IMR-90 (cell line): ENCODE results near the gene ASPG. TPM values are rescaled to one million over a fixed set of nuclear protein-coding genes. Genes with fewer than 3 reads are reported as not detected.

Experiments
- ATAC-seq: fragments of 200-7000 bp; cut with Tn5 transposase; 2 replicates; pipeline ENCODE4 v1.9.1; 2020; ENCODE audit warnings: low read depth, mild to moderate bottlenecking, moderate library complexity
- BruUV-seq: library from RNA; stranded (reverse); fragments of 400-500 nt; replicated peaks from 2 replicates; lab custom pipeline; 2021; lab: Mats Ljungman, UMichigan
- CTCF ChIA-PET: fragments of 300-600 bp; formaldehyde crosslinking; extraction: SDS; loops from one replicate; lab custom pipeline; 2021; ENCODE audit warnings: antibody characterized with exemption; lab: Yijun Ruan, JAX
- POLR2A ChIA-PET: fragments of 300-600 bp; sonication (Branson Sonifier 250); formaldehyde crosslinking; loops from one replicate; lab custom pipeline; 2022; ENCODE audit warnings: antibody characterized with exemption; ENCODE audit not compliant: unreplicated experiment; lab: Charles Lee
- DNase-seq: peaks from one replicate; pipeline ENCODE4 v3.0.0; 2013
- H2AFZ ChIP-seq: replicated peaks from 2 replicates; pipeline ENCODE3; 2013; ENCODE audit warnings: low read length, mild to moderate bottlenecking; ENCODE audit not compliant: poor library complexity
- H2AK5ac ChIP-seq: 2 replicates; pipeline ENCODE4 v1.6.1; 2013; ENCODE audit warnings: low read depth, low read length, inconsistent platforms
- H2AK9ac ChIP-seq: replicated peaks from 2 replicates; pipeline ENCODE3; 2013; ENCODE audit warnings: mild to moderate bottlenecking, low read depth, low read length, moderate library complexity; ENCODE audit not compliant: poor library complexity
- H2BK120ac ChIP-seq: 2 replicates; pipeline ENCODE4 v1.6.1; 2013; ENCODE audit warnings: low read depth, low read length, inconsistent platforms
- H2BK15ac ChIP-seq: 3 replicates; pipeline ENCODE4 v1.6.1; 2013; ENCODE audit warnings: low read depth, low read length, inconsistent platforms
- H2BK20ac ChIP-seq: 2 replicates; pipeline ENCODE4 v1.6.1; 2013; ENCODE audit warnings: low read depth, mild to moderate bottlenecking, inconsistent platforms, low read length, moderate library complexity
- H2BK5ac ChIP-seq: 2 replicates; pipeline ENCODE4 v1.6.1; 2013; ENCODE audit warnings: mild to moderate bottlenecking, low read depth, low read length, inconsistent platforms; ENCODE audit not compliant: poor library complexity, severe bottlenecking
- H3K14ac ChIP-seq: replicated peaks from 2 replicates; pipeline ENCODE4 v1.6.1; 2013; ENCODE audit warnings: low read depth, low read length, inconsistent platforms
- H3K18ac ChIP-seq: 2 replicates; pipeline ENCODE4 v1.6.1; 2013; ENCODE audit warnings: low read depth, low read length, control low read depth
- H3K23ac ChIP-seq: 2 replicates; pipeline ENCODE4 v1.6.1; 2013; ENCODE audit warnings: low read depth, low read length, inconsistent platforms
- H3K27ac ChIP-seq: 2 replicates; pipeline ENCODE4 v1.5.1; 2013; ENCODE audit warnings: mild to moderate bottlenecking, control low read depth, low read length; ENCODE audit not compliant: insufficient read depth
- H3K27me3 ChIP-seq: 2 replicates; pipeline ENCODE4 v1.6.1; 2013; ENCODE audit warnings: low read length; ENCODE audit not compliant: control insufficient read depth, insufficient read depth
- H3K36me3 ChIP-seq: 2 replicates; pipeline ENCODE4 v1.6.1; 2013; ENCODE audit warnings: low read length, mixed read lengths; ENCODE audit not compliant: control insufficient read depth, insufficient read depth
- H3K4ac ChIP-seq: 2 replicates; pipeline ENCODE4 v1.6.1; 2013; ENCODE audit warnings: low read depth, low read length, inconsistent platforms
- H3K4me1 ChIP-seq: 2 replicates; pipeline ENCODE4 v1.6.1; 2013; ENCODE audit warnings: low read length, mixed read lengths; ENCODE audit not compliant: control insufficient read depth, insufficient read depth
- H3K4me2 ChIP-seq: 2 replicates; pipeline ENCODE4 v1.6.1; 2013; ENCODE audit warnings: low read depth, mild to moderate bottlenecking, control low read depth, low read length, moderate library complexity
- H3K4me3 ChIP-seq: 2 replicates; pipeline ENCODE4 v1.5.1; 2013; ENCODE audit warnings: low read depth, mild to moderate bottlenecking, control low read depth, low read length, moderate library complexity; ENCODE audit not compliant: insufficient read depth
- H3K56ac ChIP-seq: 2 replicates; pipeline ENCODE4 v1.6.1; 2013; ENCODE audit warnings: low read length, inconsistent platforms; ENCODE audit not compliant: insufficient read depth; ENCODE audit errors: extremely low read depth
- H3K79me1 ChIP-seq, 2 experiments: 2 replicates each; pipeline ENCODE4 v1.6.1; 2013; ENCODE audit warnings: low read length in 2 of 2, inconsistent platforms in 1 of 2, low read depth in 1 of 2
- H3K9ac ChIP-seq: 2 replicates; pipeline ENCODE4 v1.6.1; 2013; ENCODE audit warnings: low read depth, low read length, control low read depth
- H3K9me1 ChIP-seq: 2 replicates; pipeline ENCODE4 v1.6.1; 2013; ENCODE audit warnings: low read length, inconsistent platforms; ENCODE audit not compliant: insufficient read depth
- H3K9me3 ChIP-seq: 2 replicates; pipeline ENCODE4 v1.6.1; 2013; ENCODE audit warnings: low read length; ENCODE audit not compliant: control insufficient read depth, insufficient read depth
- H4K20me1 ChIP-seq: 2 replicates; pipeline ENCODE4 v1.6.1; 2013; ENCODE audit warnings: low read length, inconsistent platforms; ENCODE audit not compliant: insufficient read depth
- H4K5ac ChIP-seq: 2 replicates; pipeline ENCODE4 v1.6.1; 2013; ENCODE audit warnings: mild to moderate bottlenecking, low read depth, low read length, control low read depth
- H4K8ac ChIP-seq, 2 experiments: 2 replicates each; pipeline ENCODE4 v1.6.1; 2013; ENCODE audit warnings: low read depth in 2 of 2, low read length in 2 of 2, control low read depth in 1 of 2, inconsistent platforms in 1 of 2
- H4K91ac ChIP-seq: 2 replicates; pipeline ENCODE4 v1.6.1; 2013; ENCODE audit warnings: low read depth, low read length, inconsistent platforms; ENCODE audit not compliant: insufficient read depth
- FOS ChIP-seq: fragments of 150-350 bp; IDR thresholded peaks from 2 replicates; pipeline ENCODE4 v1.6.1; 2016; ENCODE audit warnings: low read depth, low read length
- WGBS, 2 experiments: methylation state at CpG; one replicate each; pipeline versions ENCODE4 v1.1.5 to v1.1.7; 2013; ENCODE audit warnings: missing lambda C conversion rate in 2 of 2; ENCODE audit not compliant: insufficient read length in 1 of 2; ENCODE audit errors: extremely low coverage in 2 of 2; 5-methylcytosine and 5-hydroxymethylcytosine counted together
- dilution Hi-C: fragments of 300-500 bp; cut with HindIII; formaldehyde crosslinking; loops from one replicate; pipeline ENCODE4 v1.14.3; 2018; ENCODE audit warnings: low sequenced_read_pairs; ENCODE audit not compliant: unreplicated experiment
- in situ Hi-C: fragments of 300-500 bp; cut with MboI; formaldehyde crosslinking; loops from 3 replicates; pipeline ENCODE4 v1.14.3; 2019; ENCODE audit warnings: low sequenced_read_pairs, inconsistent platforms, mixed read lengths
- intact Hi-C: fragments of 100-400 bp; cut with micrococcal nuclease; formaldehyde crosslinking; loops from 2 replicates; pipeline ENCODE4 v1.10.0; 2022
- polyA plus RNA-seq, 3 experiments: library from polyadenylated mRNA; depleted of rRNA; stranded (reverse); fragments of >200 nt; gene quantifications; 2 replicates each; pipeline ENCODE4 v1.2.3, GENCODE V29; 2012; ENCODE audit warnings: low replicate concordance in 1 of 3
- total RNA-seq: library from RNA; depleted of rRNA; stranded (reverse); fragments of >200 nt; gene quantifications from 2 replicates; pipeline ENCODE4 v1.2.3, GENCODE V29; 2012

The ASPG gene
- total and polyA plus RNA-seq, 2 of the 4 experiments (the other 2 are of a cell fraction): not detected

- H2AFZ ChIP-seq: no peak overlapping the region
- no peak overlapping the region for H3K4me2 ChIP-seq
- no peak overlapping the region for H2AK9ac ChIP-seq
- H2AK5ac ChIP-seq: no peak overlapping the region
- dilution Hi-C loops (no loop called here), in situ Hi-C loops (loop anchor here (25.0 kb wide), 2 partner anchors 486 to 561 kb away; no protein-coding TSS in a partner anchor), intact Hi-C loops (loop anchor here (10.0 kb wide), 1 partner anchor 272 kb away; no protein-coding TSS in a partner anchor)
- H3K36me3 ChIP-seq: no peaks in the 10 kb centered on the region
- no peak overlapping the region for H3K14ac ChIP-seq
- no peak for DNase-seq
- H4K8ac ChIP-seq: no peak overlapping the region
- H2BK5ac ChIP-seq: no peak overlapping the region
- H3K23ac ChIP-seq: no peak overlapping the region
- no CpG with 5 or more reads among the region's 5 CpGs for WGBS, 2 experiments
- H3K79me1 ChIP-seq: no peaks in the 10 kb centered on the region
- no peaks in the 10 kb centered on the region for H3K9me1 ChIP-seq
- no peak overlapping the region for H3K27ac ChIP-seq
- no peak overlapping the region for H3K4ac ChIP-seq
- H2BK15ac ChIP-seq: no peak overlapping the region
- H3K9ac ChIP-seq: no peak overlapping the region
- no peak overlapping the region for H3K18ac ChIP-seq
- ChIA-PET CTCF (interaction anchor here (0.6 to 1.0 kb wide), 2 partner anchors 24 to 246 kb away, joined by 3 to 5 read pairs; no protein-coding TSS in a partner anchor), POLR2A (no interaction called here)
- H3K56ac ChIP-seq: no peak overlapping the region
- no peaks in the 10 kb centered on the region for H3K9me3 ChIP-seq
- H4K5ac ChIP-seq: no peak overlapping the region
- ATAC-seq: no peak
- TF ChIP-seq FOS: no peak
- no peak overlapping the region for H2BK20ac ChIP-seq
- H3K4me3 ChIP-seq: no peak overlapping the region
- H2BK120ac ChIP-seq: no peak overlapping the region
- H4K20me1 ChIP-seq: no peaks in the 10 kb centered on the region
- H3K27me3 ChIP-seq: no peaks in the 10 kb centered on the region
- BruUV-seq: no TSS peak
- H4K91ac ChIP-seq: no peak overlapping the region
- H3K4me1 ChIP-seq: no peaks in the 10 kb centered on the region
These were observed 8.8 kb upstream of the ASPG start for GRCh38 chr14:104076743-104077142.
